Neural progenitor cell (in vitro differentiated cells): ENCODE data around the gene PPP1R16B. TPM values are rescaled to one million over a fixed set of nuclear protein-coding genes. Genes with fewer than 3 reads are reported as not detected.

Experiments
- DNase-seq: peaks from one replicate; pipeline ENCODE4 v3.0.0-alpha.2; 2016; ENCODE audit warnings: low spot score
- H2AFZ ChIP-seq: fragments of 200-600 bp; sonication (generic); replicated peaks from 2 replicates; pipeline ENCODE4 v1.6.1; 2016; ENCODE audit warnings: antibody characterized with exemption
- H3F3A ChIP-seq: fragments of 200-600 bp; sonication (generic); 2 replicates; pipeline ENCODE4 v1.6.1; 2016; ENCODE audit warnings: antibody characterized with exemption, low read depth
- H3K27ac ChIP-seq: fragments of 200-600 bp; sonication (generic); 2 replicates; pipeline ENCODE4 v1.5.1; 2016; ENCODE audit warnings: mild to moderate bottlenecking
- H3K27me3 ChIP-seq: fragments of 200-600 bp; sonication (generic); 2 replicates; pipeline ENCODE4 v1.6.1; 2016; ENCODE audit warnings: mild to moderate bottlenecking, moderate library complexity
- H3K36me3 ChIP-seq: fragments of 200-600 bp; sonication (generic); 2 replicates; pipeline ENCODE4 v1.5.1; 2016
- H3K4me1 ChIP-seq: fragments of 200-600 bp; sonication (generic); 2 replicates; pipeline ENCODE4 v1.6.1; 2016; ENCODE audit warnings: mixed run types
- H3K4me2 ChIP-seq: fragments of 200-600 bp; sonication (generic); 2 replicates; pipeline ENCODE4 v1.6.1; 2016
- H3K4me3 ChIP-seq: fragments of 200-600 bp; sonication (generic); 2 replicates; pipeline ENCODE4 v1.5.1; 2016
- H3K79me2 ChIP-seq: fragments of 200-600 bp; sonication (generic); 2 replicates; pipeline ENCODE4 v1.6.1; 2016; ENCODE audit warnings: low read depth
- H3K9ac ChIP-seq: fragments of 200-600 bp; sonication (generic); 2 replicates; pipeline ENCODE4 v1.6.1; 2016
- H3K9me3 ChIP-seq: fragments of 200-600 bp; sonication (generic); 2 replicates; pipeline ENCODE4 v1.5.1; 2016; ENCODE audit warnings: low read depth
- H4K20me1 ChIP-seq: fragments of 200-600 bp; sonication (generic); 2 replicates; pipeline ENCODE4 v1.6.1; 2016; ENCODE audit warnings: low read depth
- H3K27ac Mint-ChIP-seq: 3 replicates; pipeline ENCODE4 v1.8.0; 2021; ENCODE audit warnings: mixed read lengths
- H3K27me3 Mint-ChIP-seq: 2 replicates; pipeline ENCODE4 v1.8.0; 2022; ENCODE audit warnings: low read depth, mild to moderate bottlenecking, inconsistent platforms, moderate library complexity, mixed read lengths; ENCODE audit not compliant: insufficient read depth
- H3K36me3 Mint-ChIP-seq: 3 replicates; pipeline ENCODE4 v1.8.0; 2021; ENCODE audit warnings: mixed read lengths
- H3K4me1 Mint-ChIP-seq: 3 replicates; pipeline ENCODE4 v1.8.0; 2021; ENCODE audit warnings: mixed read lengths
- H3K4me3 Mint-ChIP-seq: 3 replicates; pipeline ENCODE4 v1.8.0; 2021; ENCODE audit warnings: mild to moderate bottlenecking, moderate library complexity, mixed read lengths
- H3K9me3 Mint-ChIP-seq: 3 replicates; pipeline ENCODE4 v1.8.0; 2020; ENCODE audit warnings: mixed read lengths
- CTCF ChIP-seq: fragments of 200-600 bp; sonication (generic); IDR thresholded peaks from 2 replicates; pipeline ENCODE4 v1.5.1; 2017; ENCODE audit warnings: antibody characterized with exemption, mild to moderate bottlenecking
- EZH2 ChIP-seq: fragments of 200-600 bp; sonication (generic); IDR thresholded peaks from 2 replicates; pipeline ENCODE4 v1.6.1; 2017; ENCODE audit warnings: antibody characterized with exemption, mild to moderate bottlenecking, moderate library complexity
- EZH2phosphoT487 ChIP-seq: fragments of 200-600 bp; sonication (generic); IDR thresholded peaks from 2 replicates; pipeline ENCODE4 v1.6.1; 2017; ENCODE audit warnings: antibody characterized with exemption
- total RNA-seq: library from RNA; depleted of rRNA; stranded (reverse); fragments of >200 nt; gene quantifications from 2 replicates; pipeline ENCODE4 v1.2.3, GENCODE V29; 2015; ENCODE audit warnings: low replicate concordance

Gene PPP1R16B
- total RNA-seq, 1 donor from 2014 or later = 0.95 TPM

- Histone ChIP-seq H3K9me3 (no peaks in the 10 kb centered on the region), H3K4me1 (no peaks in the 10 kb centered on the region), H3K4me3 (no peak overlapping the region), H3K27ac (no peak overlapping the region), H3K9ac (no peak overlapping the region), H2AFZ (no peak overlapping the region), H4K20me1 (no peaks in the 10 kb centered on the region), H3K4me2 (no peak overlapping the region), H3F3A (no peaks in the 10 kb centered on the region), H3K36me3 (no peaks in the 10 kb centered on the region), H3K27me3 (no peaks in the 10 kb centered on the region), H3K79me2 (no peaks in the 10 kb centered on the region)
- H3K27me3 Mint-ChIP-seq = peaks cover 5% of the 10 kb centered on the region
- TF ChIP-seq EZH2 (no peak), EZH2phosphoT487 (no peak)
- H3K4me3 Mint-ChIP-seq = no peak overlapping the region
- no peak for DNase-seq
- no peak overlapping the region for H3K27ac Mint-ChIP-seq
- H3K9me3 Mint-ChIP-seq = no peaks in the 10 kb centered on the region
- no peaks in the 10 kb centered on the region for H3K36me3 Mint-ChIP-seq
- no peaks in the 10 kb centered on the region for H3K4me1 Mint-ChIP-seq
These were observed 49.2 kb downstream of the PPP1R16B start for GRCh38 chr20:38854654-38855066.

DNA sequence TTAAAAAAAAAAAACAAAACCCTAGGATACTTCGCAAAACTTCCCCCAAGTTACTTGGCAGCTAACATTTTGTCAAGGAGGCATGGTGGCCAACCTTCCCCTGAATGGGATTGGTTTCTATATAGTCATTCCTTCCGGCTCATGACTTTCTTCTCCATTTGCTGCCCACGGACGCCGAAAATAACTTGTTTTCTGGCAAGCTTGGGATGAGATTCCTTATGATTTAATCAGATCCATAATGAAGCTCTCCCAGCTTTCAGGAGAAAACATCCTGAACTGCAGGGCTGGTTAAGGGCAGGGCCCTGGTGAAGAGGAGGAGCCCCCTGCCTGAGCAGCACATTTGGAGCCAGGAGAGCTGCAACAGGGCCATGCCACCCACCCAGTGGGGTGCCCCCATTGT lies 49.9 kb downstream of the PPP1R16B start:
- H3K9ac ChIP-seq = no peak overlapping the region
- Mint-ChIP-seq H3K4me1 (no peaks in the 10 kb centered on the region), H3K9me3 (no peaks in the 10 kb centered on the region), H3K27me3 (peaks cover 5% of the 10 kb centered on the region), H3K36me3 (no peaks in the 10 kb centered on the region), H3K4me3 (no peak overlapping the region), H3K27ac (no peak overlapping the region)
- no peaks in the 10 kb centered on the region for H3F3A ChIP-seq
- DNase-seq = no peak
- H3K36me3 ChIP-seq = no peaks in the 10 kb centered on the region
- TF ChIP-seq EZH2 (no peak), CTCF (no peak), EZH2phosphoT487 (no peak)
- no peaks in the 10 kb centered on the region for H3K4me1 ChIP-seq
- H3K9me3 ChIP-seq = no peaks in the 10 kb centered on the region
- no peak overlapping the region for H3K27ac ChIP-seq
- H4K20me1 ChIP-seq = no peaks in the 10 kb centered on the region
- no peak overlapping the region for H3K4me3 ChIP-seq
- H3K4me2 ChIP-seq = no peak overlapping the region
- no peaks in the 10 kb centered on the region for H3K79me2 ChIP-seq
- H2AFZ ChIP-seq = no peak overlapping the region
- no peaks in the 10 kb centered on the region for H3K27me3 ChIP-seq

GRCh38 chr20:38856570-38856969 lies 51.1 kb downstream of the PPP1R16B start:
- no peak for TF ChIP-seq CTCF
- no peak for TF ChIP-seq EZH2phosphoT487
- no peak for TF ChIP-seq EZH2
- Mint-ChIP-seq H3K9me3 (no peaks in the 10 kb centered on the region), H3K27me3 (peaks cover 5% of the 10 kb centered on the region), H3K27ac (no peak overlapping the region), H3K4me3 (no peak overlapping the region), H3K4me1 (no peaks in the 10 kb centered on the region), H3K36me3 (no peaks in the 10 kb centered on the region)
- Histone ChIP-seq H3K79me2 (no peaks in the 10 kb centered on the region), H3K9me3 (no peaks in the 10 kb centered on the region), H3F3A (no peaks in the 10 kb centered on the region), H4K20me1 (no peaks in the 10 kb centered on the region), H3K9ac (no peak overlapping the region), H2AFZ (no peak overlapping the region), H3K27me3 (no peaks in the 10 kb centered on the region), H3K4me2 (no peak overlapping the region), H3K27ac (no peak overlapping the region), H3K4me3 (no peak overlapping the region), H3K36me3 (no peaks in the 10 kb centered on the region), H3K4me1 (no peaks in the 10 kb centered on the region)
- DNase-seq = no peak

- TF ChIP-seq EZH2 = no peak
- no peak for TF ChIP-seq EZH2phosphoT487
- no peak for TF ChIP-seq CTCF
- no peak overlapping the region for H3K27ac ChIP-seq
- no peak overlapping the region for H3K4me3 Mint-ChIP-seq
- H3K4me2 ChIP-seq = no peak overlapping the region
- H2AFZ ChIP-seq = no peak overlapping the region
- no peak overlapping the region for H3K9ac ChIP-seq
- H3K4me1 ChIP-seq = no peaks in the 10 kb centered on the region
- H3K27me3 Mint-ChIP-seq = peaks cover 5% of the 10 kb centered on the region
- no peaks in the 10 kb centered on the region for H4K20me1 ChIP-seq
- H3K27me3 ChIP-seq = no peaks in the 10 kb centered on the region
- H3K9me3 ChIP-seq = no peaks in the 10 kb centered on the region
- no peaks in the 10 kb centered on the region for H3K9me3 Mint-ChIP-seq
- no peaks in the 10 kb centered on the region for H3K79me2 ChIP-seq
- no peaks in the 10 kb centered on the region for H3K36me3 Mint-ChIP-seq
- no peaks in the 10 kb centered on the region for H3F3A ChIP-seq
- DNase-seq = no peak
- H3K27ac Mint-ChIP-seq = no peak overlapping the region
- H3K4me1 Mint-ChIP-seq = no peaks in the 10 kb centered on the region
- no peak overlapping the region for H3K4me3 ChIP-seq
- no peaks in the 10 kb centered on the region for H3K36me3 ChIP-seq
These were observed 52.2 kb downstream of the PPP1R16B start for GRCh38 chr20:38857703-38858102.
